Tibial nerve (tissue), 4 donors: ENCODE measurements around the gene PTPRK.

Source experiments
- EP300 ChIP-seq, 2 donors: sonication (generic); formaldehyde crosslinking; IDR thresholded peaks; one replicate each; pipeline ENCODE4 v1.6.1; 2017; ENCODE audit warnings: antibody characterized with exemption in 2 of 2, mild to moderate bottlenecking in 1 of 2
- POLR2A ChIP-seq, 2 donors: fragments of 450-650 bp; IDR thresholded peaks; one replicate each; pipeline ENCODE4 v1.6.1; 2017; ENCODE audit warnings: antibody characterized with exemption in 2 of 2, mild to moderate bottlenecking in 2 of 2, moderate library complexity in 2 of 2
- TF ChIP-seq, protein P1 (sequence below), 5 experiments: fragments of 200-600 bp in 3 of 5; fragments of 450-650 bp in 2 of 5; sonication (generic) in 3 of 5; IDR thresholded peaks; one replicate each; pipeline ENCODE4 v1.5.1; 2016 to 2019; ENCODE audit warnings: antibody characterized with exemption in 5 of 5, mild to moderate bottlenecking in 3 of 5, moderate library complexity in 2 of 5

DNA sequence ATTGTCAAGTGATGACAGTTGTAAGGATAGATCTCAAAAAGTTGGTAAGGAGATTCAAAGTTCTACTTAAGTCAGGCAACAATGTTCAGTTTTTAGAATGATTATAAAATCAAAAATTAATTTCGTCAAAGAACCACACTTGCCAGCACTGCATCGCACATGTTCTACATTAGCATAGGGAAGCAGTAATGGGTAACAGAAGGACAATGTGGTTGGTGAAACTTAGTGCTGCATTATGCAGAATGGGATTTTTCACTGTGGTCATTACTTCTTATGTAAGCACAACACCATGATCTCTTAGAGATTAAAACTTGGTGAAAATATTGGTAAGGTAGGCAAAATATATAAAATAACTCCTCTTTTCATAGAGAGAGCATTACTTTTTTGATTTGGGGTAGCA is 445.8 kb downstream of the PTPRK start:
- TF ChIP-seq, protein P1, sequence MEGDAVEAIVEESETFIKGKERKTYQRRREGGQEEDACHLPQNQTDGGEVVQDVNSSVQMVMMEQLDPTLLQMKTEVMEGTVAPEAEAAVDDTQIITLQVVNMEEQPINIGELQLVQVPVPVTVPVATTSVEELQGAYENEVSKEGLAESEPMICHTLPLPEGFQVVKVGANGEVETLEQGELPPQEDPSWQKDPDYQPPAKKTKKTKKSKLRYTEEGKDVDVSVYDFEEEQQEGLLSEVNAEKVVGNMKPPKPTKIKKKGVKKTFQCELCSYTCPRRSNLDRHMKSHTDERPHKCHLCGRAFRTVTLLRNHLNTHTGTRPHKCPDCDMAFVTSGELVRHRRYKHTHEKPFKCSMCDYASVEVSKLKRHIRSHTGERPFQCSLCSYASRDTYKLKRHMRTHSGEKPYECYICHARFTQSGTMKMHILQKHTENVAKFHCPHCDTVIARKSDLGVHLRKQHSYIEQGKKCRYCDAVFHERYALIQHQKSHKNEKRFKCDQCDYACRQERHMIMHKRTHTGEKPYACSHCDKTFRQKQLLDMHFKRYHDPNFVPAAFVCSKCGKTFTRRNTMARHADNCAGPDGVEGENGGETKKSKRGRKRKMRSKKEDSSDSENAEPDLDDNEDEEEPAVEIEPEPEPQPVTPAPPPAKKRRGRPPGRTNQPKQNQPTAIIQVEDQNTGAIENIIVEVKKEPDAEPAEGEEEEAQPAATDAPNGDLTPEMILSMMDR (IDR thresholded peaks at IDR 0.05): no peak
- no peak for TF ChIP-seq POLR2A (IDR thresholded peaks at IDR 0.05)
- no peak for TF ChIP-seq EP300 (IDR thresholded peaks at IDR 0.05)
